Caco-2 (cell line): Measurements from ENCODE around the gene MYLK4. TPM values are rescaled to one million over a fixed set of nuclear protein-coding genes. Genes with fewer than 3 reads are reported as not detected.

ENCODE experiments used
- BruUV-seq: library from RNA; stranded (reverse); fragments of 400-500 nt; replicated peaks from 2 replicates; lab custom pipeline; 2021; lab: Mats Ljungman, UMichigan
- CTCF ChIA-PET: fragments of 300-600 bp; sonication (Branson Sonifier 250); formaldehyde crosslinking; loops from one replicate; lab custom pipeline; 2022; ENCODE audit warnings: antibody characterized with exemption; lab: Charles Lee
- POLR2A ChIA-PET: fragments of 300-600 bp; sonication (Branson Sonifier 250); formaldehyde crosslinking; loops from one replicate; lab custom pipeline; 2022; ENCODE audit warnings: antibody characterized with exemption; lab: Charles Lee
- DNase-seq, 2 experiments: peaks; one replicate each; pipeline versions ENCODE4 v3.0.0 to v3.0.0-alpha.2; 2020 to 2022
- H3K27me3 ChIP-seq: replicated peaks from 2 replicates; pipeline ENCODE4 v1.6.0; 2011; ENCODE audit warnings: low read length; ENCODE audit not compliant: control insufficient read depth, insufficient read depth
- H3K36me3 ChIP-seq: 2 replicates; pipeline ENCODE4 v1.5.1; 2011; ENCODE audit warnings: low read length; ENCODE audit not compliant: control insufficient read depth, insufficient read depth
- H3K4me1 ChIP-seq: fragments of 250-450 bp; sonication (Bioruptor Pico); 2 replicates; pipeline ENCODE4 v1.5.1; 2020; ENCODE audit warnings: mild to moderate bottlenecking
- H3K4me3 ChIP-seq: 2 replicates; pipeline ENCODE4 v1.5.1; 2011; ENCODE audit warnings: low read depth, mild to moderate bottlenecking, control low read depth, low read length
- H3K9me3 ChIP-seq: fragments of 250-450 bp; sonication (Bioruptor Pico); 2 replicates; pipeline ENCODE4 v1.5.1; 2020; ENCODE audit warnings: mild to moderate bottlenecking, moderate library complexity
- H3K27ac Mint-ChIP-seq: one replicate; pipeline ENCODE4 v1.8.0; 2022; ENCODE audit warnings: mixed read lengths; ENCODE audit not compliant: unreplicated experiment
- H3K27me3 Mint-ChIP-seq: one replicate; pipeline ENCODE4 v1.8.0; 2022; ENCODE audit warnings: mixed read lengths; ENCODE audit not compliant: insufficient read depth, unreplicated experiment
- H3K36me3 Mint-ChIP-seq: one replicate; pipeline ENCODE4 v1.8.0; 2022; ENCODE audit warnings: mild to moderate bottlenecking, mixed read lengths; ENCODE audit not compliant: insufficient read depth, unreplicated experiment
- H3K4me1 Mint-ChIP-seq: one replicate; pipeline ENCODE4 v1.8.0; 2022; ENCODE audit warnings: low read depth, mixed read lengths; ENCODE audit not compliant: unreplicated experiment
- H3K4me3 Mint-ChIP-seq: one replicate; pipeline ENCODE4 v1.8.0; 2022; ENCODE audit warnings: mild to moderate bottlenecking, moderate library complexity, mixed read lengths; ENCODE audit not compliant: unreplicated experiment
- H3K9me3 Mint-ChIP-seq: one replicate; pipeline ENCODE4 v1.8.0; 2022; ENCODE audit warnings: mixed read lengths; ENCODE audit not compliant: unreplicated experiment
- CTCF ChIP-seq, 2 experiments: fragments of 200-600 bp in 1 of 2; IDR thresholded peaks; 1 replicate in 1 of 2; 2 replicates in 1 of 2; pipeline versions ENCODE4 v1.5.1 to v1.8.0; 2011 to 2022; ENCODE audit warnings: antibody characterized with exemption in 1 of 2, control low read depth in 1 of 2, inconsistent platforms in 1 of 2, low read depth in 1 of 2, low read length in 1 of 2, mild to moderate bottlenecking in 1 of 2, moderate library complexity in 1 of 2; ENCODE audit not compliant: insufficient read depth in 1 of 2, severe bottlenecking in 1 of 2, unreplicated experiment in 1 of 2
- intact Hi-C: fragments of 100-400 bp; cut with micrococcal nuclease; formaldehyde crosslinking; loops from one replicate; pipeline ENCODE4 v1.10.0; 2022; ENCODE audit not compliant: unreplicated experiment
- total RNA-seq: library from RNA; stranded (reverse); gene quantifications from 2 replicates; pipeline ENCODE4 v1.2.3, GENCODE V29; 2022

The MYLK4 gene
- total RNA-seq, 1 experiment from 2014 or later, result 0.75 TPM

GRCh38 chr6:2792330-2793110 lies 41.8 kb upstream of the MYLK4 start:
- POLR2A ChIA-PET, result interaction anchor here (1.9 kb wide), 1 partner anchor 49 kb away, joined by 20 read pairs; the partner anchor contains the start of gene SERPINB1
- Histone ChIP-seq H3K4me1 (peaks cover 14% of the 10 kb centered on the region), H3K4me3 (no peak overlapping the region), H3K9me3 (no peaks in the 10 kb centered on the region), H3K27me3 (no peaks in the 10 kb centered on the region), H3K36me3 (no peaks in the 10 kb centered on the region)
- no TSS peak for BruUV-seq
- no peak for TF ChIP-seq CTCF (IDR thresholded peaks at IDR 0.05; ENCODE audit: insufficient read depth in 1 of 2, low read depth in 1 of 2, low read length in 1 of 2, severe bottlenecking in 1 of 2, unreplicated experiment in 1 of 2)
- no peak overlapping the region for H3K27ac Mint-ChIP-seq
- H3K9me3 Mint-ChIP-seq, result no peaks in the 10 kb centered on the region
- intact Hi-C loops, result loop anchor here (10.0 kb wide), 1 partner anchor 262 kb away; no protein-coding TSS in a partner anchor
- H3K4me3 Mint-ChIP-seq, result no peak overlapping the region
- CTCF ChIA-PET, result interaction anchor here (0.7 to 1.9 kb wide), 6 partner anchors 26 to 189 kb away, joined by 3 to 29 read pairs (median 10); no protein-coding TSS in a partner anchor
- no peaks in the 10 kb centered on the region for H3K27me3 Mint-ChIP-seq
- no peak for DNase-seq
- peaks cover 12% of the 10 kb centered on the region for H3K36me3 Mint-ChIP-seq
- peaks cover 13% of the 10 kb centered on the region for H3K4me1 Mint-ChIP-seq

GRCh38 chr6:2791450-2791974 lies 40.8 kb upstream of the MYLK4 start:
- Mint-ChIP-seq H3K36me3 (peaks cover 19% of the 10 kb centered on the region), H3K4me3 (no peak overlapping the region), H3K4me1 (peaks cover 7% of the 10 kb centered on the region), H3K27me3 (no peaks in the 10 kb centered on the region), H3K9me3 (no peaks in the 10 kb centered on the region), H3K27ac (no peak overlapping the region)
- H3K36me3 ChIP-seq, result no peaks in the 10 kb centered on the region
- DNase-seq, result no peak
- peaks cover 8% of the 10 kb centered on the region; the same call in 1 of the 2 replicates for H3K4me1 ChIP-seq
- H3K4me3 ChIP-seq, result no peak overlapping the region
- ChIA-PET POLR2A (interaction anchor here (0.6 to 1.9 kb wide), 4 partner anchors 48 to 208 kb away, joined by 3 to 20 read pairs (median 10); partner anchors contain the start of gene SERPINB1), CTCF (interaction anchor here (0.5 to 2.1 kb wide), 32 partner anchors 21 to 1311 kb away, joined by 3 to 67 read pairs (median 4); partner anchors contain the start of gene SERPINB1)
- intact Hi-C loops, result loop anchor here (1.0 to 10.0 kb wide), 6 partner anchors 50 to 263 kb away; partner anchors contain the start of gene SERPINB1
- H3K9me3 ChIP-seq, result no peaks in the 10 kb centered on the region
- no TSS peak for BruUV-seq
- H3K27me3 ChIP-seq, result no peaks in the 10 kb centered on the region
- TF ChIP-seq CTCF (IDR thresholded peaks at IDR 0.05; ENCODE audit: insufficient read depth in 1 of 2, low read depth in 1 of 2, low read length in 1 of 2, severe bottlenecking in 1 of 2, unreplicated experiment in 1 of 2), result no peak
